HG03378 (cell line): ENCODE data around the gene SSNA1.

Experiments
- ATAC-seq: cut with Tn5 transposase; IDR thresholded peaks from one replicate; pipeline ENCODE4 v1.9.1; 2021; ENCODE audit warnings: mild to moderate bottlenecking, moderate library complexity; ENCODE audit not compliant: unreplicated experiment

The SSNA1 gene

DNA sequence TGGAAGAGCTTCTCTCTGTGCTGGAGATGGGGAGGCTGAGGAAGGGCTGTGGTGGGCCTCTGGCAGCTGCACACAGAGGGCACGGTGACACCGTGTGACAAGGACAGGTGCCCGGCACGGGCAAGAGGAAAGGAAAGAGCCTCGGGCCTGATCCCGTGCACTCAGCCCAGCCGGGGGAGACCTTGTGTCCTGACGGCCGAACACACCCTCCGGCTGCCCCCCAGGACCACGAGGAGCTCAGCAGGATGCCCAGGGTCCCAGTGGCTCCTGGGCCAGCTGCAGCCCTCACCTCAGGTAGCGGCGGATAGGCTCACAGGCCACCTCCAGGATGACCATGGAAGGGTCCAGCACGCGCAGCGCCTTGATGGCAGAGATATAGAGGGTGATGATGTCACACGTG, 5.6 kb upstream of the SSNA1 start:
- no peak for ATAC-seq

GRCh38 chr9:137183980-137184595, 4.4 kb upstream of the SSNA1 start:
- ATAC-seq: no peak

DNA sequence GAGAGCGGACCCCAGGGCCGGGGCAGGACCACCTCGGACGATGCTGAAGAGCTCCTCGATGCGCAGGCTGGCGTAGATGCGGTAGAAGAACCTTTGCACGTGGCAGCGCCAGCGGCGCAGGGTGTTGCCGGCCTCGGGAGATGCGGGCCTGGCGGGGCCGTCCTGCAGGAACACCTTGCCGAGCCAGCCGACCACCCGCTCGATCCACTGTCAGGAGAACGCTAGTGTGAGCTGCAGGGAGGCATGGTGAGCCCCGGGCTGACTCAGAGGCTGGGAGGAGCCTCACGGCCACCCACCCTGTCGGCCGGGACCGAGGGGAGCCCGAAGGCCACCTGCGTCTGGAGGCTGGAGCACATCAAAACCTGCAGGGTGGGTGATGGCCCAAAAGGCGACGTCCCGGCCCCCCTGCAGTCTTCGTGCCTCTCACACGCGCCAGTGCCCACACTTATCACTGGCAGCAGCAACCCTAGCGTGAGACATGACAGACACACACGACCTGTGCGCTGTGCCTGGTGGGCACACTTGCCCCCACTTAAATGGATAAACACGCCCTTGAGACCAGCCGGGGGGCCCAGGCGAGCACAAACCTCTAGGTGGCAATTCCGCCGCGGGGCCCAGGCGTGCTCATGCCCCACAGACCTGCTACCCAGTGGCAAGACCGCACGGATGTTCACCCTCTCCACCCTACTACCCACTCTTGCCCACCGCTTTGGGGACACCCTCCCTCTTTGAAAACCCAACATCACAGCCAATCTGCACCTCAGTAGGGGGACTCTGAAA, 3.4 kb upstream of the SSNA1 start:
- ATAC-seq: no peak

DNA sequence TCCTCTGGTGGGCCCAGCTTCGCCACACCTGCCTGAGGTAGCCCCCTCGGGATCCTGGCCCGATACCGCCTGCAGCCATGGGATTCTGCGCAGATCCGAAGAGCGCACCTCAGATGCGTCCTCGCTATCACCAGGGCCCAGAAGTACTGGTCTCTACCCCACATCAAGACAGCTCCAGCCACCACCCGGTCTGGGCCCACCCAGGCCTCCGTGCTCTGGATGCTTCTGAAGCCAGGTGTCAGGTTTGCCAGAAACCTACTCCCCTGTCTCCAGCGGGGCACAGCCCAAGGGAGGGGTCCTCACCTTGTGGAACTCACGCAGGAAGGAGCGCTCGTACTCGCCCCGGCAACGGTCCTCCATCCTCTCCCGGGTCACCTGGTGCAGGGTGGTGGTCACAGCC, 2.6 kb upstream of the SSNA1 start:
- ATAC-seq: no peak

DNA sequence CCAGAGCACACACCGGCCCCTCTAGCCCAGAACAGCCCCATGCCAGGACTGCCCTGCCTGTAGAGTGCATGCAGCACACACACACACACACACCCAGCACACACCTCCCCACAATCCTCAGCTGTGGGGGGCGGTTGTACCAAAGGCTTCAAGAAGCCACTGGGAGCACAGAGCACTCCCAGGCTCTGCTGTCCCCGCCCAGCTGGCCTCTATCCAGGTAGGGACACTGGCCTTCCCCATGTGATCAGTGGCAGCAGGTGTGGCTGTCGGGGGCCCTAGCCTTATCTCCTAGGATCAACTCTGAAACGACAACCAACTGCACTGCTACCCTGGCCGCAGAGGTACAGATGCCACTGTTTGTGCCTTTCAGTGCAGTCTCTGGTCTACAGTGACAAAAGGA, 2.1 kb upstream of the SSNA1 start:
- ATAC-seq: no peak

DNA sequence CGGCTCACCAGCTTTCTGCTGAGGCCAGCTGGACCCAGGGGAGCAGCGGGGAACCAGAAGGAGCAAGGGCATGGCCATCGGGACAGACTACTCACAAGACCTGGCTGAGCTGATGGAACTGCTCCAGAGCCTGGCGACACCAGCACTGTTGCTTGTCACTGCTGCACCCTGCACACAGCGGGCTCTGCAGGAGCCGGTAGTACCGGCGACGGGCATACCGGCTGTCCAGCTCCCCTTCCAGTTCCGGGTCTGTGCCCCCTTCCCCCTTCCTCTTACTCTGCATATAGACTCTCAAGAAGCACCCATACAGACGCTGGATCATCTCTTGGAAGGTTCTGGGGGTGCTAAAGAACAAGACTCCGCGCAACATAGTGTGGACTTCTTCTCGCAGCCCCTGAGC, 1.1 kb upstream of the SSNA1 start:
- no peak for ATAC-seq

DNA sequence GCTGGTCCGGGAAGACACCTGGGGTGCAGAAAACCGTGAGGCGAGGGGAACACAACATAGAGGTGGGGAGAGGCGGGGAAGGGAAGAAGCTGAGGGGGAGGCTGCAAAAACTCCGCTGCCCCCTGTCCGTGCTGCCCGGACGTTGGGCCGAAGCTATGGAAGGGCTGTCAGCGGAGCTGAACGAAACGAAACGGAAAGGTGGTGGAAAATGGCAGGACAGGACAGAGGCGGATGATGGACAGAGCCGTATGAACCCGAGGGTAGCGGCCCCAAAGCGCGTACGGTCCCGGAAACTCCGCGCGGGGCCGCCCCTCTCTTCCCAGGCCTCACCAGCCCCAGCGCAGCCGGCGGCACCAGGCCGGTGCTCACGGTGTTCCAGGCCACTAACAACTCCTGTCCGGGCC, 388 bp upstream of the SSNA1 start:
- no peak for ATAC-seq

DNA sequence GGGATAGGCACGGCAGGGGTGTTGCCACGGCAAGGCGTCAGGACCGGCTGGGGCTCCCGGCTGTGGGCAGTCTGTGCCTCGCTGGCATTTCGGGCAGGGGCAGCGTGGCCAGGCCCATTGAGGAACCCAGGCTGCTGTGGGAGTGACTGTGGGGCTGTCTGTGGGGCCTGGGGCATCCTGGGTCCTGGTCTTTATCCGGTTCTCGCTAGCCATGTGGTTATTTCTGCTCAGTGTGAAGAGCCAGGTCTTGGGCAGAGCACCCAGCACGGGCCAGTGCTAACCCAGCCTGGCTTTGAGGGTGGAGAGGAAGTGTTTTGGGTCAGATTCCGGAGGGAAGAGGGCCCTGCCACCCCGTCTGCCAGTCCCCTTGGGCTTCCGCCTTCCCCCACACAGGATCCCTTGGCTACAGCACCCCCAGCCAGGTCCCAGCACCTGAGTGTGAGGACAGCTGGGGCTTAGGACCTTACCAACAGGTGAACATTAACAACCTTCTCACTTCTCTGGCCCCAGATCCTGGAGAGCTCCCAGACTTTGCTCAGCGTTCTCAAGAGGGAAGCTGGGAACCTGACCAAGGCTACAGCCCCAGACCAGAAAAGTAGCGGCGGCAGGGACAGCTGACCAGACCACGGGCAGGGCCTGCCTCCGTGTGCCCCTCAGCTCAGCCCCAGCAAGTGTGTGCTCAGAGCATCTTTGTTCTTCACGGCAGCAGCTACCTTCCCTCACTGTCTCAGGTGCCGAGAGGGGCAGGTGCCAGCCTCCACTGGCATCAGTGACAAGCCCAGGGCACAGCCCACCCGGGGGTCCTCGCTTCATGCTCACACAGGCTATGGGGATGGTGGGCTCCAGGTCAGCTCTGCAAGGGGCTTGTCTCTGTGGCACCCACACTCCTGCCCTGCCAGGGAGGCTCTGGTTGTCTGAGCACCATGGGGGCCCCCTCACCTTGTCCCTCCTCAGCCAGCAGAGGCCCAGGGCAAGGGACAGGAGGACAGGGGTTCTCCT, 1.1 kb downstream of the SSNA1 start:
- ATAC-seq: no peak

DNA sequence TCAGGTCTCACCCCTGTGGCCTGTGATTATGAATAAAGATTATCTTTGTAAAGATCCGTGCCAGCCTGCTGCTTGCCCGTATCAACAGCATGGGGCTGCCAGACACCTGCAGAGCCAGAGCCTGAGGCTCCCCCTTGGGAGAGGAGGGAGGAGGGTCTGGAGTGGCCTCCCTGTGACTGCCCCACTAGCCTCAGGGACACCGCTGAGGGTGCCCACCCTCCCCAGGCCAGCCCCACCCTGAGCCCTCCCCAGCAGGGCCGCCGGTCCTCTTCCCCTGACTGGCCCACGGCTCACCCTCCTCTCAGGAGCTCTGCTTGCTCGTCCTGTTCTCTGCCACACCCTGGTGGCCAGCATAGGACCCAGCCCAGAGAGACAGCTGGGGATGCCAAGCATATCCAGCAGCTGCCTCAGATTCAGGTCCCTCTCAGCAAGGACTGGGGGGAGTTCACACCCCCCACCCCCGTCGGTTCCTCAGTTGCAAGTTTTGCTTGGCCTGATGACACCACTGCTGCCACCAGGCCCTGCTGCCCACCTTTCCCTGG, 1.9 kb downstream of the SSNA1 start:
- no peak for ATAC-seq

- no peak for ATAC-seq
Measured at GRCh38 chr9:137191245-137191644, 2.8 kb downstream of the SSNA1 start.

DNA sequence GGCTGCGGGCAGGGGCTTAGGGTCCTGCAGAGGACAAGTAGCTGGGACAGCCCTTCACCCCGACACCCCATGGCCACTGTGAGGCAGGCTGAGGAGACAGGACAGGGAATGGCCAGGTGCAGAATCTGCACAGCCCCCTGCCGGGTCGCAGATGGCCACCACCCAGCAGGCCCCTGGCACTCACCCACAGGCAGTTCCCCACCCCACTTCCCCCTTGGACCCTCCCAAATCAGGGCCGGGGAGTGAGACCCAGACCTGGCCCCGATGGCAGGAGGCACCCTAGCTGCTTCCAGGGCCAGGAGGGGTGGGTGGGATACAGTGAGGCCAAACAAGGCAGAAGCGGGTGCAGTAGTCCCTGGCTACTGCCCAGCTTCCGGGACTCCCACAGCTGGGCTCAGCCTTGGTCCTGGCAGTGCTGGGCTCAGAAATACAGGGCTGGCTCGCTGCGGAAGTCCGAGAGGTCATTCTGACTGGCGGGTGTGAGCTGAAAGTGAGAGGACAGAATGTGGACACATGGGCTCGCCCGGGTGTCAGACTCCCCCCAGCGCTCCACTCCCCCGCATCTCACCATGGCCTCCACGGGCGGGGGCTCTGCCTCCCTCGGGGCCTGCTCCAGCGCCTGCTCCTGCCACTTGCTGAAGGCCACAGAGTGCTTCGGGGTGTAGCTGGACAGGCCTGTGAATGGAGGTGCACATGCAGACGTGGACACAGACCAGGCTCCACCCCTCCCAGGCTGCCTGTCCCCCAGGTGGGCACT, 3.4 kb downstream of the SSNA1 start:
- ATAC-seq: no peak

DNA sequence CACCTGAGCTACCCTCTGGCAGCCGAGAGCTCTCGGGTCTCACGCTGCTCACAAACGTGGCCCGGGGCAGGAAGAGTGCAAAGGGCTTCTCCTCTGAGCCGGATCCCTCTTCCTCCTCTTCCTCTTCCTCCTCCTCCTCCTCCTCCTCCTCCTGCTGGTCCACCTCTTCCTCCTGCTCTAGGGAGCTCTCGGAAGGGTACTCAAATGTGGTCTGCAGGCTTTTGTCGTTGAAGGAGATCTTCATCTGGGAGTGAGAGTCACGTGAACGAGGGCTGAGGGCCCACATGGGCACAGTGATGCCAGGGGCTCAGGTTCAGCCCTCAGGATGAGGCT, 3.9 kb downstream of the SSNA1 start:
- ATAC-seq: no peak

DNA sequence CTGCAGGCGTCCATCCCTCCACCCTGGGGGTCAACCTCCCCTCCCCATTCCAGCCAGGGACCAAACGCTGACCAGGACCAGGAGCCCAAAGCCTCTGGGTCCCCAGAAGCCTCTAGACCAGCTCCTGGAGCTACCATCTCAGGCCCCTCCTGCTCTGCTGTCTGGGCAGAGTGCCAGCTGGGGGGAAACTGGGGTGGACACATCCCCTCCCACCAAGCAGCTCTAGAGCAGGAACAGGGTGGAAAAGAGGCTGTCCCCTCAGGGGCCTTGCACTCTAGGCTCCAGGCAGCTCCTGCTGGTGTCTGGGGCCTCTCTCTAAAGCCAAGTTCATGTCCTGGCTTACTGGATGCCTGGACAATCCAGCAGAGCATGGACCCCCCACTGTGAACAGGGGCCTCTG, 4.4 kb downstream of the SSNA1 start:
- no peak for ATAC-seq

DNA sequence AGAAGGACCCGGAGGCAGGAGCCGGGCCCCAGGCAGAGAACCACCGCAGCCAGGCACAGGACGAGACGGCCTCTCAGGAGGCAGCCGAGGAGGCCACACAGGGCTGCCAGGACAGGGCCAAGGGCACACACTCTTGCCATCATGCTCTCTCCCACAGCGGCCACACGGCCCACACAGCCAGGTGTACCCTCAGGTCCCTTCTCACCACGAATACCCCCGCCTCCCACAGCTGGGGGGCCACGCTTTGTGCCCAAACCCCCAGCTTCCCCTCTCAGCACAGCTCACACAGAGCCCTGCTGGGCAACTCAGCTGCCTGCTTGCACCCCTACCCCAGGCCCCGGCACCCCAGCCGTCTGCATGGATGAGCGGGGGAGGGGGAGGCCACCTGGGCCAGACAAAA, 5.3 kb downstream of the SSNA1 start:
- no peak for ATAC-seq

GRCh38 chr9:137194388-137194787, 5.9 kb downstream of the SSNA1 start:
- ATAC-seq: no peak

GRCh38 chr9:137194909-137195308, 6.4 kb downstream of the SSNA1 start:
- ATAC-seq: no peak

DNA sequence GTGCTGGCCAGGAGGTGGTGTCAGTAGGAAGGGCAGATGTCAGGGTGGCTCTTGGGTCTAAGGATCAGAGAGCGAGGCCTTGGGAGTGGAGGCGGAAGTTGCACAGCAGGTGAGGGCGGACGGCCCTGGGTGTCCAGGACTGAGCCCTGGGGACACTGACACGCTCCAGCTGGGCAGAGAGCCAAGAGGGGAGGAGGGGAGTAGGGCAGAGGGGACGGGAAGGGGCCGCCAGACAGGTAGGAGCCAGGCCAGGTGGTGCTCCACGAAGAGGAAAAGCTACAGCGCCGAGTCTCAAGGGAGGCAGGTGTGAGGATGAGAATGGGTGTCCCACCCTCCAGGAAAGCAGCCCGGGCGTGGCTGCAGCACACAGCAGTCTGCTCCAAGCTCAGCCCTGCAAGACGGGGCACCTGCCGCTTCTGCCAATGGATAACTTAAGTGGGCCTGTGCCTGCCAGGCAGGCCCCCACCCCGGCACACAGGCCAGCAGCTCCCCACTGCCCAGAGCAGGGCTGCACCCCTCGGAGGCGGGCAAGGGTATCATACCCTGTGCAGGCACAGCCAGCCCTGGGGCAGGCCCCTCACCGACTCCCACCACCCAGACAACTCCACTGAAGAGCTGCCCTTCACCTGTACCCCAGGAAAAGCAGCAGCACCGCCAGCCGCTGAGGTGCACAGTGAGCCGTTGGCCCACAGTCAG, 7.2 kb downstream of the SSNA1 start:
- ATAC-seq: no peak

GRCh38 chr9:137198051-137198901, 9.8 kb downstream of the SSNA1 start:
- ATAC-seq: no peak

GRCh38 chr9:137198902-137199283, 10.4 kb downstream of the SSNA1 start:
- no peak for ATAC-seq
